ENCODE data around the gene CDH1. TPM values are rescaled to one million over a fixed set of nuclear protein-coding genes. Genes with fewer than 3 reads are reported as not detected.

The CDH1 gene
- total RNA-seq, 1 experiment from 2014 or later = 328 TPM

DNA sequence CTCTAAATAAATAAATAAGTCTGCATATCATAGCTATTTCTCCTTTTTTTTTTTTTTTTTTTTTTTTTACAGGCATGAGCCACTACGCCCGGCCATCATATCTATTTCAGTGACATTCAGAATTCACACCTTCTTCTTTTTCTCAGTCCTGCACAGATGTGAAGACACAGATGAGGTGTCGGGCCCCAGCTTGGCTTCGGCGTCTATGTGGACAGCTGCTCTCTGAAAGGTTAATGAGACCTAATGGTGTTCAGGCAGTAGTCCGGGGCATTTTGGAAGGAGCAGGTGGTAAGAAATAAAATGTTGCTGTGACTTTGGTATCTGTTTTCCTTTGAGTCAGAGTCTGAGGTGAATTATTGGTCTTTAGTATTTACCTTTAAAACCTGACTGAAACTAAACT, 129.8 kb downstream of the CDH1 start:
- Mint-ChIP-seq H3K27ac (ENCODE audit: unreplicated experiment) (no peak overlapping the region), H3K4me3 (ENCODE audit: low read depth, unreplicated experiment) (no peak overlapping the region), H3K9me3 (ENCODE audit: low read depth, unreplicated experiment) (no peaks in the 10 kb centered on the region), H3K4me1 (ENCODE audit: low read depth, unreplicated experiment) (no peaks in the 10 kb centered on the region), H3K27me3 (ENCODE audit: unreplicated experiment) (no peaks in the 10 kb centered on the region), H3K36me3 (ENCODE audit: insufficient read depth, unreplicated experiment) (peaks cover 5% of the 10 kb centered on the region)
- no TSS peak for BruUV-seq (replicated peaks)
- TF ChIP-seq, protein P1, sequence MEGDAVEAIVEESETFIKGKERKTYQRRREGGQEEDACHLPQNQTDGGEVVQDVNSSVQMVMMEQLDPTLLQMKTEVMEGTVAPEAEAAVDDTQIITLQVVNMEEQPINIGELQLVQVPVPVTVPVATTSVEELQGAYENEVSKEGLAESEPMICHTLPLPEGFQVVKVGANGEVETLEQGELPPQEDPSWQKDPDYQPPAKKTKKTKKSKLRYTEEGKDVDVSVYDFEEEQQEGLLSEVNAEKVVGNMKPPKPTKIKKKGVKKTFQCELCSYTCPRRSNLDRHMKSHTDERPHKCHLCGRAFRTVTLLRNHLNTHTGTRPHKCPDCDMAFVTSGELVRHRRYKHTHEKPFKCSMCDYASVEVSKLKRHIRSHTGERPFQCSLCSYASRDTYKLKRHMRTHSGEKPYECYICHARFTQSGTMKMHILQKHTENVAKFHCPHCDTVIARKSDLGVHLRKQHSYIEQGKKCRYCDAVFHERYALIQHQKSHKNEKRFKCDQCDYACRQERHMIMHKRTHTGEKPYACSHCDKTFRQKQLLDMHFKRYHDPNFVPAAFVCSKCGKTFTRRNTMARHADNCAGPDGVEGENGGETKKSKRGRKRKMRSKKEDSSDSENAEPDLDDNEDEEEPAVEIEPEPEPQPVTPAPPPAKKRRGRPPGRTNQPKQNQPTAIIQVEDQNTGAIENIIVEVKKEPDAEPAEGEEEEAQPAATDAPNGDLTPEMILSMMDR (IDR thresholded peaks at IDR 0.05; ENCODE audit: unreplicated experiment) = no peak
- DNase-seq = no peak
- CTCF ChIA-PET = interaction anchor here (0.6 kb wide), 2 partner anchors 215 to 1102 kb away, joined by 3 to 4 read pairs; no protein-coding TSS in a partner anchor
- intact Hi-C loops (cut with micrococcal nuclease; ENCODE audit: unreplicated experiment) = no loop called here

DNA sequence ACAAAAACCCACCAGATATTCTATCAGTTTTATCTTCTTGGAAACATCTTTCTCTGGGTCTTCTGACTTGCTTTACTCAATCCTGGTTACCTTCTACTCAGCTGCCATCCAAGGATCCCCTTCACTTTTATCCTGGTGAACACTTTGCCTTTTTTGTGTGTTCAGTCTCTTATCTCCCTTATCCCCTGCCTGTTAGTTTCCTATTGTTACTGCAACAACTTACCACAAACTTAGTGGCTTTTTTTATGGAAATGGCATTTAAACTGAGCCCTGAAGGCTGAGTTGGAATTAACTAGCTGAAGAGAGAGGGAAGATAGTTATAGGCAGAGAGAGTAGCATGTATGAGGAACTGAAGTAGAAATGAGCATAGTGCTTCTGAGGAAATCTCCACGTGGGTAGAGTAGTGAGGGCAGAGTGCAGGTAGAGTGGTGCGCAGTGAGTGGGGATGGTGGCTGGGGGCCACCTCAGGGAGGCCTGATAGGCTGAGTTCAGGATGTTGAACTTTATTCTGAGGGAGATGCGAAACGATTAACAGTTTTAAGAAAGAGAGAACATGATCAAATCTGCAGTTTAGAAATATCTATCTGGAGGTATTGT, 132.5 kb downstream of the CDH1 start:
- intact Hi-C loops (cut with micrococcal nuclease; ENCODE audit: unreplicated experiment) = no loop called here
- H3K4me1 Mint-ChIP-seq (ENCODE audit: low read depth, unreplicated experiment) = peaks cover 7% of the 10 kb centered on the region
- no peak overlapping the region for H3K4me3 Mint-ChIP-seq (ENCODE audit: low read depth, unreplicated experiment)
- TF ChIP-seq, protein P1 (IDR thresholded peaks at IDR 0.05; ENCODE audit: unreplicated experiment) = no peak
- no TSS peak for BruUV-seq (replicated peaks)
- no peaks in the 10 kb centered on the region for H3K27me3 Mint-ChIP-seq (ENCODE audit: unreplicated experiment)
- no peak overlapping the region for H3K27ac Mint-ChIP-seq (ENCODE audit: unreplicated experiment)
- no peaks in the 10 kb centered on the region for H3K9me3 Mint-ChIP-seq (ENCODE audit: low read depth, unreplicated experiment)
- no peak for DNase-seq
- peaks cover 5% of the 10 kb centered on the region for H3K36me3 Mint-ChIP-seq (ENCODE audit: insufficient read depth, unreplicated experiment)
- CTCF ChIA-PET = no interaction called here

DNA sequence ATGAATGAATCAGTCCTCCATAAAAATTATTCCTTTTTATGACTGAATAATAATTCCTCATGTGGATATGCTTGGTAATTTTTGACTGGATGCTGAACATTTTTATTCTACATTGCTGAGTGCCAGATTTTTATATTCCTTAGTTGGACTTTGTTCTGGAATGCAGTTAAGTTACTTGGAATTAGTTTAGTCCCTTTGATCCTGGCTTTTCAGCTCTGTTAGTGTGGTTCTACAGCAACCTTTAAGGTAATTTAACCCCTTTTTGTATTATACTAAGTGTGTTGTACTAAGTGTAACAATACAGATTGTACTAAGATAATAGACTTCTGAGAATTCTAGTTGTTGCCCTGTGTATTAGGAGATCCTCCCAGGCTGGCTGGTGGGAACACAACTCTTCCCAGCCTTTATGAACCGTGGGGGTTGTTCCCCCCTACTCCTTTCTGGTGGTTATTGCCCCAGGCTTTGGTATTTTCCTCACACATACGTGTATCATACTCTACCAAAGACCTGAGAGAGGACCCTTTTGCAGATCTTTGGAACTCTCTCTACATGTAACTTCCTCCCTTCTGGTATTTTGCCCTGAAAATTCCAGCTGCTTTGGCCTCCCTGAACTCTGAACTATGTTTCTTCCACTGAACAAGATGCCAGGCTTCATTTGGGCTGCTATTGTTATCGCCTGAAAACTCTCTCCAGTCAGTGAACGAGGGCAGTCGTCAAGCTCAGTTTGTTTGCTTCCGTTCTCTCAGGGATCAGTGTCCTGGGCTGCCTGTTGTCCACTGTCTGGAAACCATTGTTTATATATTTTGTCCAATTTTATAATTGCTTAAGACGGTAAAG, 136.8 kb downstream of the CDH1 start:
- DNase-seq = no peak
- Mint-ChIP-seq H3K27ac (ENCODE audit: unreplicated experiment) (no peak overlapping the region), H3K27me3 (ENCODE audit: unreplicated experiment) (no peaks in the 10 kb centered on the region), H3K36me3 (ENCODE audit: insufficient read depth, unreplicated experiment) (peaks cover 5% of the 10 kb centered on the region), H3K9me3 (ENCODE audit: low read depth, unreplicated experiment) (no peaks in the 10 kb centered on the region), H3K4me3 (ENCODE audit: low read depth, unreplicated experiment) (no peak overlapping the region), H3K4me1 (ENCODE audit: low read depth, unreplicated experiment) (peaks cover 7% of the 10 kb centered on the region)
- intact Hi-C loops (cut with micrococcal nuclease; ENCODE audit: unreplicated experiment) = no loop called here
- CTCF ChIA-PET = interaction anchor here (0.6 to 1.3 kb wide), 2 partner anchors 8 to 27 kb away, joined by 3 read pairs; no protein-coding TSS in a partner anchor
- no TSS peak for BruUV-seq (replicated peaks)
- TF ChIP-seq, protein P1 (IDR thresholded peaks at IDR 0.05; ENCODE audit: unreplicated experiment) = no peak

DNA sequence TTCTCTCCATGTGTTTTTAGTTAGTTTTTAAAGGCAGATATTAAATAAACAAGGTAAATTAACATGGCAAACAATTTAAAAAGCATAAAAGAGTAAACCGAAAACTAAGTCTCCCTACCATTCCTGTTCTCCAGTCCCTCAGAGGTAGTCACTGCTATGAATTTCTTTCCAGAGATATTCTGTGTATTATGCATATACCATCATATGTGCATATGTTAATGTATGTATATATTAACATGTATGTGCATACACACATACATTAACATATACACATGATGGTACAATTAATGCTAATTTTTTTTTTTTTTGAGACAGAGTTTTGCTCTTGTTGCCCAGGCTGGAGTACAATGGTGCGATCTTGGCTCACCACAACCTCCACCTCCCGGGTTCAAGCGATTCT, 138.8 kb downstream of the CDH1 start:
- Mint-ChIP-seq H3K4me3 (ENCODE audit: low read depth, unreplicated experiment) (no peak overlapping the region), H3K36me3 (ENCODE audit: insufficient read depth, unreplicated experiment) (peaks cover 12% of the 10 kb centered on the region), H3K4me1 (ENCODE audit: low read depth, unreplicated experiment) (peaks cover 7% of the 10 kb centered on the region), H3K27ac (ENCODE audit: unreplicated experiment) (no peak overlapping the region), H3K27me3 (ENCODE audit: unreplicated experiment) (no peaks in the 10 kb centered on the region), H3K9me3 (ENCODE audit: low read depth, unreplicated experiment) (no peaks in the 10 kb centered on the region)
- CTCF ChIA-PET = interaction anchor here (0.5 kb wide), 1 partner anchor 251 kb away, joined by 3 read pairs; no protein-coding TSS in a partner anchor
- intact Hi-C loops (cut with micrococcal nuclease; ENCODE audit: unreplicated experiment) = no loop called here
- BruUV-seq (replicated peaks) = no TSS peak
- DNase-seq = no peak
- TF ChIP-seq, protein P1 (IDR thresholded peaks at IDR 0.05; ENCODE audit: unreplicated experiment) = no peak
